HuH-7.5 (cell line): ENCODE measurements around the gene IL9.
"Not testable (repeated sequence)": the region's sequence is repeated elsewhere in the genome, so short reads cannot be mapped to it uniquely, and the experiment has no call there.

Experiments
- DNase-seq: peaks from one replicate; pipeline ENCODE4 v3.0.0; 2011; ENCODE audit warnings: low spot score

IL9 gene

DNA sequence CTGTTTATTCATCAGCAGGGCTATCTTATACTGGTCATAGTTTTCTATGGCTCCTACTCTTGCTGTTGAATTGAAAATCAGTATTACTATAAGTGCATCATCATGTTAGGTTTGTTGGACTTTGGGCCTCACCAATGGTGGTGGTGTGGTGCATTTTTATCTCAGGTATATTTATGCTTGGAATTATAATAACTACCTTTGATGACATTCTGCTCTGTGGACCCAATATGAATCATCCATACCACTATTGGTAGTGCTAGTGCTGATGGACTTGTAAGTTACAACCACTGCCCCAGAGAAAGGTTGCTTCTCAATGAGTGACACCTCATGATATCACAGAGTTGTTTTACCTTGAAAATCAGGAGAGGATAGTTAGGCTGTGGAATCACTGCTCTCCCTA is 28.0 kb downstream of the IL9 start:
- DNase-seq = no peak

DNA sequence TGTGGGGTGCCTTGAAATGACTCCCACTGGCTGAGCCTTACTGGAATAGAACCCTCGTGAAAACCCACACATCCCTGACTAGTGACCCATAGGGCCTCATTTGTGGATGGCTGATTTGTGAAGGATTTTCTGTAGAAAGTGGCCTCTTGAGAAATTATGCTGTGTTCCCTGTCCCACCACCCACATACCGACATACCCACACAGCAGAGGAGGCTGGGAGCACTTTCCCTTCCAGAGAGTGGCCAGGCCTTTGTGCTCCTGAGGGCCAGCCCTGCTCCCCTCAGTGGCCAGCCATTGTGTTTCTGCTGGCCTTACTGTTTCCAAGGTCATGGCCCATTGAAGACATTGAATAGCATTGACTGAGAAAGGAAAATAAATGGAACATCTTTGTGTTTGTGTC is 29.6 kb downstream of the IL9 start:
- no peak for DNase-seq

DNA sequence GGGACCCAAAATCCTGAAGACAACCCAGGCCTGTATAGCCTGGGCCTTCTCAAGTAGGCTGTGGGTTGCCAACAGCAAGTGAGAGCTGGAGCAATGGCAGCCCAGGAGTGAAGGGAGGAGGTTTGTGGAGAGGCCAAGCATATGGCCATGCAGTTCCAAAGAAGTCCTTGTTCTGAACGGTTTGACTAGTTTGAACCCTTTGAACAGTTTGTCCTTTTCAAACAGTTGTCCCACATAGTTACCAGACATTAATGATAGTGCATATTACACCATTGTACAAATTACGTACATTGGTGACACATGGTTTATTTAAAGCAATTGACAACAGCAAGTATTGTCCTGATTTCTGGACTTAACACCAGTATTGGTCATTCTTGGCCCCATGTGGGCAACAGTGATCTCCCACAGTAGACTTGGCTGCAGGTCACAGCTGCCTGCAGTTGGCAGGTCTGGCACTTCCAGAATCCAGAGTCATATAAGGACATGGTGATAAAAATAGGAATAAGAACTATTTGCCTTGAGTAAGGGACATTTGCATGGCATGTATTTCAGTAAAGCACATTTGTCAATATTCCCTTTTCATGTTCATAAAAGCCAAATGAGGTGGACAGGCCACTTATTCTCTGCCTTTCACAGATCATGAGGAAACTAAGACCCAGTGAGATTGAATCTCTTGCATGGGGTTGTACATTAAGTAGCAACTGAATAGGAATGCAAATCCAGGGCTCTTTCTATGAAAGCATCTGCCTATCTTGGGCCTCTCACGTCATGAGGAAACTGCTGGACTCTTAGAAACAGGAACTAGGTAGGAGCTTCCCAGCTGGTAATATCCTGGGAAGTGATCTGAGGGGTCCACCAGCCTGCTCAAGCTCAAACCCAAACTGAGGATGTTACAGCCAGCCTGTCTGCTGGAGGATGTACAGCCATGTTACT is 30.9 kb downstream of the IL9 start:
- no peak for DNase-seq

DNA sequence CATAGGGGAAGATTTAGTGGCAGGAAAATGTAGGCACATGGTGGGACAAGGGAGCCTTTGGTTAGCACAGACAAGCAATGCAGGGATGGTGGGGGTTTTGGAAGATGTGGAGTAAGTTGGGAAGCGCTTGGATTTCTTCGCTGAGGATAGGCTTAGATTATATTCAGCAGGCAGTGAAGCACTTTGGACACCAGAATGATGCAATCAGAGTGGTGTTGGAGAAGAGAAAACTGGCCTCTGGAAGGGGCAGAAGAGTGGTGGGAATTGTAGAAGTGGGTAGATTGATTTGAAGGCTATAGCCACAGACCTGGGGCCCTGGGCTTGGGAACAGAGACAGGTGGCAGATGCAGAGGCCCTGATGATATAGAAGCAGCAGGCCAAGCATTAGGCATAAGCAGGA is 32.9 kb downstream of the IL9 start:
- no peak for DNase-seq

DNA sequence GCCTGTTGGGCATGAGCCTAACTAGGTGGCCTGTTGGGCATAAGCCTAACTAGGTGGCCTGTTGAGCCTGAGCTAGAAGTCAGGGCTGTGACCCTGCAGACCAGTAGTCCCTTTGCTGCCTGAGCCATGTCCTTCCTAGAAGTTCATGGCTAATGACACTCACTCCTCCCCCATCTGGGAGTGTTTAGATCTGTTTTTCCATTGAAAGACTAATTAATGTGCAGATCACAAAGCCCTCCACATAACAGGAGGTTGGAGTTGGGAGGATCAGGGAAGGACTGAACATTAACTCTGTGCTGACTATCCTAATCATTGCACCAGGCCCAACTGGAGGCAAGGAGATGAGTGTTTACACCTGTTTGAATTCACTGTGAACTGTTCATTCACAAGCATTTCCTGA is 33.6 kb downstream of the IL9 start:
- DNase-seq = no peak

DNA sequence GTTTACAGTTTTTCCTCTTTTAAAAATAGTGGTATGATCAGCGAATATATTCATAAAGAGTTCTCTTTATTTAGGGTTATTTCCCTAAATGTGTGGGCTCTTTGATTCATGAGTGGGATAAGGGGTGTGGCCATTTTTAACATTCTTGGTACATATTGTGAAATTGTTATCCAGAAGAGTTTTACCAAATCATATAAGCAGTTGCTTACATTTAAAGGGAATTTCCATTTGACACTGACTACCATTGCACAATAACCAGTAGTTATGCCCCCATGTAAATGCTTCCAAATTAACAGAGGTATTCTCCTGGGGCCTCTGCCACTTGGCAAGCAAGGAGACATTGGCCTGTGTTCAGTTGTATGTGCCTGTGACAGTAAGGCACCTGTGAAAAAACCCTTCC is 34.0 kb downstream of the IL9 start:
- no peak for DNase-seq

DNA sequence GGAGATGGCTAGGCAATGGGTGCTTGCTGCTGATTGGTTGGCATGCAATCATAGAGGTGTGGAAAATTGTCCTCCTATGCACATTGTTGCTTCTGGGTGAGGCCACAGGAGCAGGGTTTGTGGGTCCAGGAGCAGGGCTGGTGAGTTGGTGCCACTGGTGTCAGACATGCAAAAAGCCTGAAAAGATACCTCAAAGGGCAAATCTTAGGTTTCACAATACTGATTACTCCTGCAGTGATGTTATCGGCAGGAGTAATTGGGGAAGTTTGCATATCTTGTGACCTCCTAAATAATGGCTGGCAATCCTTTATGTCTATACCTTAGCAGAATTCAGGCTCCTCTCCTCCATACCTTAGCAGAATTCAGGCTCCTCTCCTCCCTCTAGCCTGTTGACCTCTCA is 36.0 kb downstream of the IL9 start:
- DNase-seq = no peak

DNA sequence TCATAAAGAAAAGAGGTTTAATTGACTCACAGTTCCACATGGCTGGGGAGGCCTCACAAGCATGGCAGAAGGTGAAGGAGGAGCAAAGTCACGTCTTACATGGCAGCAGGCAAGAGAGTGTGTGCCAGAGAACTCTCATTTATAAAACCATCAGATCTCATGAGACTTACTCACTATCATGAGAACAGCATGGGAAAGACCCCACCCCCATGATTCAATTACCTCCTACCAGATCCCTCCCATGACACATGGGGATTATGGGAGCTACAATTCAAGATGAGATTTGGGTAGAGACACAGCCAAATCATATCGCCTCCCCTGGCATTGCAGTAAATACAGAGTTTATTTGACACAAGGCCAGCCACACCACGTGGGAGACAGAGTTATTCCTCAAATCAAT is 36.5 kb downstream of the IL9 start:
- DNase-seq = not testable (repeated sequence)

DNA sequence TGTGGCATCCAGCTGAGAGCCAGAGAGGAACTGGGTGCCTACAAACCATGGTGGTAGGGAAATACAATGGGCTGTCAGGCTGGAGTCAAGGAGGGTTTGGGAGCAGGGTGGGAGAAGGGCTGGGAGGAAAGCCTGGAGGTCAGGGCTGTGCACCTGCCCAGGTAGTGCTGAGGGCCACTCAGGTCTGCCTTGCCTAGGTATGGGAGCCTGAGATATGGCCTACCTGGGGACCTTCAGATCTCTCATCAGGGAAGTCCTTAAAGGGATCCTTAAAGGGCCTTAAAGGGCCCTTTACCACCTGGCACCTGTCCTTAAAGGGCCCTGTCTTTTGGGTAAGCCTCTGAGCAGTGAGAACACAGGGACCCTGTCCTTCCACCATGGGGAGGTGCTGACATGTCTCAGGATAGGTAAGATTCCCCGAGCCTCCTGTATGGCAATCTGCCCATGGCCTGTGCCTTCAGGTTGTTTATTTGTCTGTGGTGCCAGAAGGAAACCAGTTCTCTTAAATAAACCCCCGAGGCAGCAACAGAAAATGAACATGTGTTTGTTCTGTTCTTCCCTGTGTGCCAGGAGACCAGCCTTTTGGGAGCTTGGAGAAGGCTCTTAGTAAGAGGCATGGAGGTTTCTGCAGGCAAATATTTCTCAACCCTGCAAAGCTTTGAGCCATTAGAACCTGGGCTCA is 37.9 kb downstream of the IL9 start:
- DNase-seq = no peak

DNA sequence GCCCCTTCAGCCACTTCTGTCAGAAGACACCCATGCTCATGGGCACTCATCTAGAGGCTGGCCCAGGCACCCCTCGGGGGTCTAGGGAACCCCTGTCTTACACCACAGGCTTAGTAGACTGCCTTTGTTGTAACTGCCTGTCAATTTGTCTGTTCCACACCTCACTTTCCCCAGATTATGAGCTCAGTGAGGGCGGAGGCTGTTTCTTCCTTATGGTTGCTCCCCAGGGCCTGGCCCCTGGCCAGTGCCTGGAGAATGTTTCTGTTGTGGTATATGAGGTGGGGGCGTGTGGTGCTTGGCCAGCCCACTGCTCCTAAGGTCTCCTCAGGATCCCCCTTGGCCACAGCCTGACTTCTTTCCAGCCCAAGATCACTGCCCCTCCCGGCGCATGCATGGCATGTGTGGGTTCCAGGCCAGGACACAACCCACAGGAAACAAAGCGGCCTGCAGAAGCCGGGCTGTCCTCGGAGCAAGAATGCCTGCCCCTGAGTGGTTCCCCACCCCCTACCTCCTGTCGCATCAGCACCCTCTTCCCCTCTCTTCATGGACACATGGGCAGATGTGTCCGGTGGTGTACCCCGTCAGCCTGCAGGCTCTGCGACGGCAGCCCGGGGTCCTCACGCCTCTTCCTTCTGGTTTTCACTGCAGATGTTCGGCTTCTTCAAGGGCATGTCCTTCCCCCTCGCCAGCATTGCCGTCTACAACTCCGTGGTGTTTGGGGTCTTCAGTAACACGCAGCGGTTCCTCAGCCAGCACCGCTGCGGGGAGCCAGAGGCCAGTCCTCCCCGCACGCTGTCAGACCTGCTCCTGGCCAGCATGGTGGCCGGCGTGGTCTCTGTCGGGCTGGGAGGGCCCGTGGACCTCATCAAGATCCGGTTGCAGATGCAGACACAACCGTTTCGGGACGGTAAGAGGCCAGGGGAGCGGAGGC is 43.5 kb downstream of the IL9 start:
- no peak for DNase-seq

DNA sequence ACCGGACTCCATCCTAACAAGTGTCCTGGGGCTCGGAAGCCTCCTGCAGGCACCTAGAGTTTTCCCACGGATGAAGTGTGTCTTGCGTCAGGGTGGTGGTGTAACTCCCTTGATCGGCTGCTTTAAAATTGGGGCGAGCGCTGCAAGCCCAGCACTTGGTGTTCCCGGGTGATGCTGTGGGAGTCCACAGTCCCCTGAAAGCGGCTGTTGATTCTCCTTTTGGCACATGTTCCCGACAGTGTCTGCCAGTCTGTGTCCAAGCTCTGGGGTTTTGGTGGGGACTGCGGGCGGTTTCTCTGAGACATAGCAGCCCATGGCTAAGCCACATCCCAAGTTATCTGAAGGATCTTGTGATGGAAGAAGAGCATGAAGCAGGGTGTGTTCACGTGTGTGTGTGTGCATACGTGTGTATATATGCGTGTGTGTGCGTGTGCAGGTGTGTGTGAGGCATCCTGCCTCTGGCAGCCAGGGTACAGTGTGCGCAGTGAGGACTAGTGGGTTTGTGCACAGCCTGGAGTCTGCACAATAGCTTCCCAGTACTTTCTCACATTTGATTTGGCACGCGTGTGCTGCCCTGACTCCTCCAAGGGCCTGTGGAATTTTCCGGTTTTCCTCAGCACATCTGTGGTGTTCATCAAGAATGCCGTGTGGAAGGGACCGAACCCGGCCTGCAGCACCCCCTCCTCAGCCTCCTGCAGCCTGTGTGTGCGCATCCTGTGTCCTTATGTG is 44.3 kb downstream of the IL9 start:
- no peak for DNase-seq

DNA sequence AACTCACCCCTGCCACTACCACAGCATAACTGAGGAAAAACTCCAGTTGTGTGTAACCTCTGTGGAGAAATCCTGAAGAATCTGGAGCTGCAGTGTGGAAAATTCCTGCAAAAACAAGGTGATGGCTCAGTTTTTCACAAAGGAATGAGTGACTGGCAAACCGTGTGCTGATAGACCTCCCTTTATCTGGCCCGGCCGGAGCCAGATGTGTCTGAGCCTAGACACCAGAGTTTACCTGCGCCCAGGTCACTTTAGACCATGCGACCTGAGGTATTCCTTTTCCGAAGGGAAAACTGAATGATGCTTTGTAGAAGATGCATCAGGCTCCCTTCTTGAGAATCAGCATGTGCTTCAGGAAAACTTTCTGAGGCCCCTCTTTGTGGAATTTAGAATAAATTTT is 45.0 kb downstream of the IL9 start:
- no peak for DNase-seq

DNA sequence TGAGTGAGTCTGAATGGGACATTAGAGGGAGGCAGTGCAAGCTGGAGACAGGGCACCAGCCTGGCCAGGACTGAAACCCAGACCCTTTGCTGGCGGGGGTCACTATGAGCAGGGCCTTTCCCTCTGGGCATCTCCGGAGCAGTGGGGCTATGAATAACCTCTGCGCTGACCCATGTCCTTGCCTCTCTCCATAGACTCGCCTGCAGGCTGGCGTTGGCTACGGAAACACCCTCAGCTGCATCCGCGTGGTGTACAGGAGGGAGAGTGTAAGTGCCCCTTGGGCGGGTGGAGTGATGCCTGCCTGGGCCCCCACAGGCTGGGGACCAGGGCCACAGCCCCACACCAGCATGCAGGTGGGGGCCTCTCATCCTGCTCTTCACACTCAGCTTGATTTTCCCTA is 45.4 kb downstream of the IL9 start:
- DNase-seq = no peak

DNA sequence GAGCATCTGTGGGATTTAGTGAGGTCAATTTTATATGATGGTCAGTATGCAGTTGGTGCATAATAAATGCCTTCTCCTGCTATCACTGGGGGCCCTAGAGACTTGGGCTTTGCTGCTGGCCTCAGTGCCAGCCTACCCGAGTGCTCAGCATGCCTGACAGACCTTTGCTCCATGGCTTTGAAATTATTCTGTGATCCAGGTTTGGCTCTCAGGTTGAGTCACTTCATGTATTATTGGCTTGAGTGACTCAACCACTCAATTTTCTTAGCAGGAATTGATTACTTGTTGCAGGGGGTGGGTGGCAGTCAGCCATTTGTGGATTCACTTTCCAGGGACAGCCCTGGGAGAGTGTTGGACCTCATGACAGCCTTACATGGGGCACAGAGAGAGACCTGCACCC is 47.7 kb downstream of the IL9 start:
- DNase-seq = no peak

DNA sequence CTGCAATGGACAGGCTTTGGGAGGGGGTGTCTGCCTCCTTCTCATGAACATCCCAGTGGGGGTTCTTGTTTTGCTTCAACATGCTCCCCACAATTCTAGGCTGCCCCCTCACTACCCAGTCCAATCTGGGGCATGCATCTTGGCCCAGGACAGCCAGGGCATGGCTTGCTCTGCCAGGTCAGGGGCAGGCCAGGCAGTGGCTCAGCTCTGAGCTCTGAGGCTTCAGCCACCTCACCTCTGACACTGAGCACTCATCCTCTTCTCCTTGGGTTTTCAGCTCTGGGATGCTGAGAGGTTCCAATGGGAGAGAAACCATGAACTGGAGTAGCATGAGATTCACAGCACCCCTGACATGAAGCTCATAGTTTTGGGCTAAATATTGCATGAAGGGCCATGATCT is 49.3 kb downstream of the IL9 start:
- DNase-seq = no peak

DNA sequence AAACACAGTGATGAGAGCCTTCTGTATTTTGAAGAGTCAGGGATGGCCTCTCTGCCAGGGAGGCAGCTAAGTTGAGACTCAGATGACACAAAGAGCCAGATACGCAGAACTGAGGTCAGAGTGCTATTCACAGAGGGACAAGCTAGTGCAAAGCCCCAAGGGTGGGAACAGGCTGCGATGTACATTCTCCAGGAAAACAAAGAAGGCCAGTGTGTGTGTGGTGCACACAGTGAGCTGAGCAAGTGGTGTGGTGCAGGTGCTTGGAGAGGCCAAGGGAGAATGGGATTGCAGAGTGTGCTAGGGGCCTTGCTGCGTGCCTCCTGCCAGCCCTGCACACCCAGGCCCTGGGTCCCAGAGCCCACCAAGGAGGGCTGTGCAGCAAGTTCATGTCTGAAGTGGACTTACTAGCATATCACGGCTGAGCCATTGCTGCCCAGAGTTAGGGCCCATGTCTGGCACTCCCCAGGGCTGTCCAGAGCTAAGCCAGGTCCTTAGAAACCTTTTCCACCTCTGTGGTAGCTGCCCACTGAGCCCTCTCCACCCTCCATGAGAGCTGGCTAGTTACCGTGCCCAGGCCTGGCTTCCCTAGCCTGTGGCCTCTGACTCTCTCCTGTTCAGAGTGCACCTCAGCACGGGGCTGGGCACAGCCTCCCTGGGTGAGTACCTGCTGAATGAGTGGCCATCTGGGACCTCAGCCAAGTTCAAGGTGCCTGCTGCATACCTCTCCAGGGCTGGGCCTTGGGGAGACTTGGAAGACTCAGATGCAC is 51.9 kb downstream of the IL9 start:
- no peak for DNase-seq

DNA sequence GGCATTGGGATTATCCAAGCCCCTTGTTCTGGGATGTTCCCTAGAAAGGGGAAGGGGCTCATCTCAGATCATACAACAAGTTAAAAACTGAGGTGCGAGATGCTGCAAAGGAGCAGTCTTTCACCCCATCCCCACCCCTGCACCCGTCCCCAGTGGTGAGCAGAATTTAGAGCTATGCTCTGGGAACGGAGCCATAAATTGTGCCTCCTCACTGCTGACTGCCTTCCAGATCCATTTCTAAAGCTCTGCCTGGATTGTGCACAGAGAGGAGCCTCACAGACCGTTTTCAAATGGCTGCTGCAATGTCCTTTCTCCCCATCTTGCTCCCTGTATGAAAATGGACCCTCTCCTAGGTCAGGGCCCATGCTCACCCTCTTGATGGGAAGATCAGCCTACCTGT is 52.9 kb downstream of the IL9 start:
- DNase-seq = no peak
